HG02642 (cell line): ENCODE results near the gene OR8A1.

ENCODE experiments used
- ATAC-seq: cut with Tn5 transposase; IDR thresholded peaks from one replicate; pipeline ENCODE4 v1.9.1; 2021; ENCODE audit warnings: mild to moderate bottlenecking; ENCODE audit not compliant: unreplicated experiment, poor library complexity

The OR8A1 gene

DNA sequence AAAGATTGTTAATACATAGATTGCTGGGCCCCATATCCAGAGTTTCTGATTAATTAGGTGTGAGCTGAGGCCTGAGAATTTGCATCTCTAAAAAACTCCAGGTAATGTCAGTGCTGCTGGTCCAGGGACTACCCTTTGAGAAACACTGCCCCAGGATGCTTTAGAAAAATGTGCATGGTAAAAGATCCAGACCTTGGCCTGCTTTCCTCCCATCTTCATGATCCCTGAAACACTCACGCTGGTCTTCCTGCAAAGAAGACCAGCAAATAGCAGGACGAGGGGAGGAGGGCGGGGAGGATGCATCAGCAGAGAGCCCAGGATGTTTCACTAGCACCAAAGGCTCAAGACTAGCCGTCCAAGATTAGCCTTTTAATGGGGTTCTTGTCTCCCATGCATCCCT is at the start of gene OR8A1:
TSS of gene OR8A1 (plus strand) at position 301 of the 400 bp plus-strand sequence. CDS start 123 bp downstream, outside the sequence.
- no peak for ATAC-seq

DNA sequence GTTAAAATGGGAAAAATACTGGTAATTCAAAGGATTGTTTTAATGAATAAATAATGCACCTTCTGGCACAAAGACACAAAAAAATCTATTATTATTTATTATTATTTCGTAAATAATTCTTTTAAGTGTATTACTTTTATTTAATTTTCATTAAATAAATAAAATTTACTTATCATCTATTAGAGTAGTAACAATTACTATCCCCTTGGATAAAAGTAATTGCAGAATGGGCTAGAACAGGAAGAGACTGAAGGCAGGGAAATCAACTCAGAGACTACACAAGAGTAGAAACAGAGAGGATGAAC is 49.3 kb upstream of the OR8A1 start:
- no peak for ATAC-seq

DNA sequence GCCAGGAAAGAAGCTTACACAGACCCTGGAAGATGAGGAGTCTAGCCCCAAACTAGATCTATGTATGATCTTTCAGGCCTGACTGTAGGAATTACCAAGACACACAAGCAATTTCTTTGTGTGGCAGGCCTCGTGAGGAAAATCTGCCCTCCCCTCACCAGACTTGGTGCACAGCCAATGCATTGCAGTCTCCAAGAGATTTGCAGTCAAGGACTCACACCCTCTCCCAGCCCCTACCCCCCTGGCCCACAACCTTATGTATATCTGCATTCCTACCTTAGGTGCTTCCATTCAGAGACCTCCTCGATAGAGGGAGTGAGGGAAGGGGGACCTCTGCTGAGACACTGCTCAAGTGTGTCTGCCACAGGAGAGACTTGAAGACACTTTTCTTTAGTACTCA is 36.2 kb upstream of the OR8A1 start:
- no peak for ATAC-seq

DNA sequence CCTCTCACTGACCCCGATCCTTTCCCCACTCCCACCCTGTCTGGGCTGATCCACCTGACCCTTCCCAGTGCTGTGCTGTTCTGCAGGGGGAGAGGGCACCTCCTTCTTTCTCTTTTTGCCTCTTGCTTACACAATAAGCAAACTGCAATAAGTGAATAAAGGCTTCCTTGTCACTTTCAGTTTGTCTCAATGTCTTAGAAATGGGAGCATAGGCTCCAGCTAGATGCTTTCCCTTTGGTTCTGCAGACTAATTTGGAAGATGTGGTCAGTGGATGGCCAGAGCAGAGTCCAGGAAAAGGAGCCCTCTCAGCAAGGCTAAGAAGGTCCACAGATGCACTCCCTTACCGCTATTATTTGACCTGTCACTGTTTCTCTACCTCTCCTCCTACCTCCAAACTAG is 35.7 kb upstream of the OR8A1 start:
- ATAC-seq: no peak

DNA sequence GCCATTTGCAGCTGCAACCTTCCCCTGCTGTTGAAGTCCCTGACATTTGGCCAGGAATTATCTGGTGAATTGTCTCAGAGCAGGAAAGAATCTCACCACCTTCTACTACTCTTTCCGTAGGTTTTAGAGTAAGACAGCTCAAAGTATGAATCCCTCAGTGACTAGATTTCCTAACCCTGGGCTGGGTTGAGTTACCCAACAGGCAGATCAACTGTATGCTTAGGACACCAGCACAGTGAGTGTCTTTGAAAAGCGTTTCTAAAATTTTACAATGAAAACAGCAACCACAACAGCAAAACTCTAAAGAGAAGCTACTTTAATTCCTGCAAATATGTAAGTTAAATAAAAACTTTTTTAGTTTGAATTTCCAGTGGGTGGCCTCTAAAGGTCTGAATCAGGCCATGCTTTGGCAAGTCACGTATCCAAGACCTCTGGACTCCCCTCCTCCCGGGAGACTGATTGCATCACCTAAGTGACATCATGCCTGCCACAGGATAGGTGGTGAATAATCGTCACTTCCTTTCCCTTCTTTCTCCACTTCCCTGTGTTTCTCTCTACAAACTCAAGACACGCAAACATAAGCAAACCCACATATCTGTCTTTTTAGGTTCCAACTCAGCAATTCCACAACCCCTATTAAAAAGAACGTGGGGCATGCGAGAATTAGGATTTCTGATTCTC is 34.1 kb upstream of the OR8A1 start:
- ATAC-seq: no peak

DNA sequence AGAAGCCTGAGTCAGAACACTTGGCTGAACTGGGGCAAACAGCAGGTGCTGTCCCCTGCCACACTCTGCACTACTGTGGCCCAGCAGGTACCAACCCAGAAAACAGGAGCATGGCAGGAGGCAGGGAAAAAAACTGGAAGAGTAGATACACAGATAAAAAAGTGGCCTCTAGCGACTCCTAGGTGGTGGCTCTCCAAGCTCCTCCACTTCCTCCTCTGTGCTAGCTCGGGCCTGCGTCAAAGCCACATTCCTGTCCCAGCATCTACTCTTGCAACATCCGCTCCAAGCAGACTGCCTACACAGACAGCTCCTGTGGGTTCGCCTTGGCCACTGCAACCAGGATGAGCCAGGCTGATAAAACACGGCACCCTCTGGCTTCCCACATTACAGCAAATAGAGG is 33.3 kb upstream of the OR8A1 start:
- ATAC-seq: no peak

DNA sequence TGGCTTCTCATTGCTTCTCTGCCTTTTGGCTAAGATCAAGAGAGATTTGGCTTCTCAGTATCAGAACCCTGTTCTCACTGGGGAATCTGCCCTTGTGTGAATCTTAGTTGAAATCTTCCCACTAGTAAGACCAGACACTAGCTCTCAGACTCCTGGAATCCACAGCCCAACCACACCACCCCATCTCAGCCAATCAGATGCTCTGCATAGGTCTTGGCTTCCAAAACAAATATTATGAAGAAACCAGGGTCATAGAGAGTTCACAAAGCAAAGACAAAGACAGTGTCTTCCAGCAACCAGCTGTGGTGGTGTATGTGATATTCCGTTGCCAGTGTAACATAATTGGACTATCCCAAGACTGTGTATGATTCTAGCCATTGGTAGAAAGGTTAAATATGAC is 31.8 kb upstream of the OR8A1 start:
- ATAC-seq: no peak

DNA sequence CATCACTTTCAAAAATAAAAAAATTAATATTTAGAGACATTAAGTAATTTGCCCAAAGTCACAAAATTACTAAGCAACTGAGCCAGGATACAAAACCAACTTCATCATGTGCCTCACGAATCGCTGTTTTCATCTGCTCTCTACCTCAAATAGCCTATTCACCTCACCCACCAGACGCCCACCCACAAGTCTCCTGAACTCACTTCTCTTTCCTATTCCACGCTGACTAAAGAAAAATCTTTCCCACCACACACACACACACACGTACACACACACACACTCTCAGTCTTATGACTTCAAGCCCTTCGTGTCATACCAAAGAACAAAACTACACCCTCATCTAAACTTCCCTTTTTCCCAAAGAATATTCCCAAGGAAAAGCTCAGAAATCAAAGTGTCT is 28.6 kb upstream of the OR8A1 start:
- ATAC-seq: no peak

DNA sequence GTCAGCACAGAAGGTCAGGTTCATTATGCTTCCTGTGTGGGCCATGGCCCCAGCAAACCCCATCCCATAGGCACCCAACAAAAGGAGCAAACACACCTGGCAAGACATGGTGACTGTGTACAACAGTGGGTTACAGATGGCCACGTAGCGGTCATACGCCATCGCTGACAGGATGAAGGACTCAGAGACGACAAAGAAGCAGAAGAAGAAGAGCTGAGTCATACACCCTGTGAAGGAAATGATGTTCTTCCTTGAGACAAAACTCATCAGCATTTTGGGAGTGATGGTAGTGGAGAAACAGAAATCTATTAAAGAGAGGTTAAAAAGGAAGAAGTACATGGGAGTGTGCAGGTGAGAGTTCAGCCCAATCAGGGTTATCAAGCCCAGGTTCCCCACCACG is 26.7 kb upstream of the OR8A1 start:
- no peak for ATAC-seq

DNA sequence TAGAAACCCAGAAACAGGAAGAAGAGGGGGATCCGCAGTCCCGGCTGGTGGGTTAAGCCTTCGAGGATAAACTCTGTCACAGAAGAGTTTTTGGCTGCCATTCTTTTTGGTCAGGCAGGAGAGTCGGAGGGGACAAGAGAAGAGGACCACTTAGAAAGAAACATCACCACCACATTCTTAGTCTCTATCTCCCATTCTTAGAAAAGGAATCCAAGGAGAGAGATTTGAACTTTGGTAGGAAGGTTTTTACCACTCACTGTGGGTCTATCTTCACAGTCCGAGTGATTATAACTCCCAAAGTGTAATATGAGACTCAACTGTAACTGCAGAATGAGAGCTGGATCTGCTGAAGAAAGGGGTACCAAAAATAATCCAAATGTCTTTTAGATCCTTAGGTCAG is 26.2 kb upstream of the OR8A1 start, which contains the start of gene OR8B12:
TSS of gene OR8B12 (minus strand) at position 101 of the 400 bp plus-strand sequence. CDS start at position 101, 0 bp downstream.
- no peak for ATAC-seq

DNA sequence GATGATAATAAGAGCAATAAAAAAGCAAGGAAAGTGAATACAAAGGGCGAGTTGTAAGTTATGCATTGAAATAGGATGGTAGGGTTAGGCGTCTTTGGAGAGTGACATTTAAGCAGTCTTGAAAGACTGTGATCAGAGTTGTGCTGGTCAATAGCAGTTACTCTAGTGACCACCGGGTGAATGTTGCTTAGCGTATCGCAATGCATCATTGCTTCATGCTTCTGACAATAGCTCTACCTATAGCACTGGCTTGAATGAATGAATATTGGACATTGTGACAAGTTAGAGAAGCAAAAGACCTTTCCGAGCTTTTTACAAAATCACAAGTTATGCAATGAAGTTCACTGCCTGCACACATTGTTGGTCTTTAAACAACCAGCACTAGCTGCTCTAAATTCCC is 18.6 kb upstream of the OR8A1 start:
- ATAC-seq: no peak

DNA sequence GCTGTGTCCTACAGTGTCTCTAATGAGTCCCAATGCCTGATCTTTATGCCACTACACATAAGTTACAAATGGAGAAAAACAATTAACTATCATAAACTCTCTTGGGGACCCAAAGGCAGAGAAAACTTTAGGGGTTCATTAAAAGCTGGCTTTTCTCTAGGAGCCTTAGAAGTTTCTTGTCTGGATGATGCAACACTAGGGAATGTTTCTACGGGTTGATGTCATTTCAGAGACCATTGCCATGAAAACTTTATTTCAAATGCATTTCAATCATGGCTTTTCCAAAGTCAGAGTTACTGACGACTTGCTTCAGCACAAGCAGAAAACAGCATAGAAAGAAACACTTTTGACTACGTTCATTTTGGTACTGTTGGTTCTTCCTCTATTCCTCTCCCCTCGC is 17.8 kb upstream of the OR8A1 start:
- no peak for ATAC-seq

DNA sequence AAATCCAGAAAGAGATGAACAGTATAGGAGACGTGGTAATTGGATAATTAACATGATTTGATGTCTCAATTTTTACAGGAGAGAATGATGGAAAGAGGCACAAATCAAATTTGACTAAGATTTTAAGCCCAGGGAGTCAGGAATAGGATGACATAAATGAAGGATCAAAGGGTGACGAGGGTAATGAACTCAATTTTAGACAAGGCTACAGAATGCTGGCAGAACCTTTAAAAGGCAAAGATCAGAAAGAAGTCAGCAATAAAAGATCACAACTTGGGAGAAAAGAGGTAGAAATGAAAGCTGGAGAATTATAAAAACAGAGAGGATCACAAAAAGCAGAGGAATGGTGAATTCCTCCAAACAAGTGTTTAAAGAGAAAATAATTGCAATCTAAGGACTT is 13.0 kb upstream of the OR8A1 start:
- ATAC-seq: no peak

DNA sequence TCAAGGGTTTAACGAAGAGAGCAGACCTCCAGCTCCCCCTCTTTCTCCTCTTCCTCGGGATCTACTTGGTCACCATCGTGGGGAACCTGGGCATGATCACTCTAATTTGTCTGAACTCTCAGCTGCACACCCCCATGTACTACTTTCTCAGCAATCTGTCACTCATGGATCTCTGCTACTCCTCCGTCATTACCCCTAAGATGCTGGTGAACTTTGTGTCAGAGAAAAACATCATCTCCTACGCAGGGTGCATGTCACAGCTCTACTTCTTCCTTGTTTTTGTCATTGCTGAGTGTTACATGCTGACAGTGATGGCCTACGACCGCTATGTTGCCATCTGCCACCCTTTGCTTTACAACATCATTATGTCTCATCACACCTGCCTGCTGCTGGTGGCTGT is 363 bp downstream of the OR8A1 start:
- no peak for ATAC-seq

DNA sequence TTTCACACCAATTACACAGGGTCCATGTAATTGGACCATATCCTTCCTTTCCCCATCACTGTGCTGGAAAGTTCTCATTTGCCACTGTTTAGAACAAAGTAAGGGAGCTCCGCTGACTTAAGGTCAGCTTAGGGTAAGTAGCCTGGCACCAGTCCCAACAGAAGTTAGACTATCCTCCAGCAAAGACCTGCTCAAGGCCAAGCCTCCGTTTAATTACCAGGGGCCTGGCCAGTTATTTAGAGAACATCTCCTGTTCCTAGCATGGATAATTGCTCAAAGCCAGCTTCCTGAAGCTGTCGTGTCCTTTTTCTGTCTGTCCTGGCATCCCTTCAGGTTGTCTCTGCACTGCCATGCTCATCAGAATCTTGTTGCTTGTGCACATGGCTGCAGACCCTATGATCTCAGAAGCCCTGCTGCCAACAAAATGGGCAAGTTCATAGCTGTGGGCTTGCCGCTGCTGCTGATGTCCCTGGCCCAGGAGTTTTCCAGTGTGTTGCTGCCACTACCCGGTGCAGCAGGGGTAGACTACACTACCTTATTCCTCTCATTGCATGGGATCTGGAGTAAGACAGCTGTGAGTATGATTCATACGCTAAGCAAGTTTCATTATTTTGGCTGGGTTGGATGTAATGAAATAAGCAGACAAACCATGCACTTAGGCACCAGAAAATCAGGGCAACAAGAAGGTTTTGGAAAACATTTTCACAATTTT is 8.1 kb downstream of the OR8A1 start:
- ATAC-seq: no peak

DNA sequence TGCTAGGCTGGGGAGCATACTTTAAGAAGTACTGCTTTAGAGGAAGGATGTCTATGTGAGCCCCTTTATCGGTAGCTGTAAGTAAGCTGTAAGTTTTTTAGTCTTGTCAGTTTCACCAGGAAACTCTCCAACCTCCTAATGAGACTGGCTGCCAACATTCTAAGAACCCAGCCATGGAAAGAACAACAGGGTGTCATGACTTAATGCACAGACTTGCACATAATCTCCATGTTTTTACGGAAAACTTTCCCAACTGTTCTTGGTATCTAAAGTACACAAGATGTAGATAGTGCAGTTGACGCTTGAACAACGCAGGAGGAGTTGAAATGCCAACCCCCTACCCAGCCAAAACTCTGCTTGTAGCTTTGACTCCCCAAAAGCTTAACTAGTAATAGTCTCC is 9.0 kb downstream of the OR8A1 start:
- ATAC-seq: no peak

DNA sequence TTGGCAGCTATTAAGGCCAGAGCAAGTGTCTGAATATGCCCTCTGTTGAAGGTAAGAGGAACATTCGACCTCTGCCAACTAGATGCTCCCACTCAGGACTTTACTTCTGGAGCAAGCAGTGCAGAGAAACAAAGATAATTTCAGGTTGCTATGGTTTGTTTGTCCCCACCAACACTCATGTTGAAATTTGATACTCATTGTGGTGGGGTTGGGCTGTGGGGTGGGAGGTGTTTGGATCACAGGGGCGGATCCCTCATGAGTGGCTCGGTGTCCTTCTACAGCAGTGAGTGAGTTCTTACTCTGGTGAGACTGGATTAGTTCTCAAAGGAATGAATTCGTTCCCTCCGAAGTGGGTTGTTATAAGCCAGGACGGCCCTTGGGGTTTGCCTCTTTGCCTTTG is 12.0 kb downstream of the OR8A1 start:
- ATAC-seq: no peak

DNA sequence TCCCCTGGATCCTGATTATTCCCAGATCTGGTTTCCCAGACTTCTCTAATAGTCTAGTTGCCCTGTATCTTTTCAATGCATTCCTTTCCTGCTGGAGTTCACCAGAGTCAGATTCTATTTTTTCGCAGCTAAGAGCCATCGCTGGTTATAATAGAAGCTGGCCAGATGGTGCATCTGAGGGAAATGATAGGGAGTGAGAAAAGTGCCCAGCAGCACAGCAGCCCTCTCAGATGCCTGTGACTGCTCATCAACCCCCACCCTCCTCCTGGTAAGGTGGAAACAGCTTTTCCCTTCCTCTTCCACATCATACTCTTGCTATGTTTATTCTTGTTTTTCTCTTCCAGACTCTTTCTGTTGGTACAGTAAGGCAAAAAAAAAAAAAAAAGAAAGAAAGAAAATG is 12.8 kb downstream of the OR8A1 start:
- ATAC-seq: no peak

DNA sequence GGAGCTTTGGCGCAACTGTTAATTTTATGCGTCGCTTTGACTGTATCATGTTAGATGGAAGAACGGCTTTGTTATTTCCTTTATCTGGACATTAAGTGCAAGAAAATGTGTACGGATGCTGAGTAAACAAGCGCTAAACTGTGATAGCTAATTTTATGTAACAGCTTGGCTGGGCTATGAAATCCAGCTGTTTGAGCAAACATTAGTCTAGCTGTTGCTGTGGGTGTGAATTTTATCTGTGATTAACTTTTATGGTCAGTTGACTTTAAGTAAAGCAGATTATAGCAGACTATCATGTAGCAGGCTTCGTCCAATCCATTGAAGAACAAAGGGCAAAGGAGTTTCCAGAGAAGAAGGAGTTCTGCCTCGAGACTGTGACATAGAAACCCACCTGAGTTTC is 14.0 kb downstream of the OR8A1 start:
- ATAC-seq: no peak

DNA sequence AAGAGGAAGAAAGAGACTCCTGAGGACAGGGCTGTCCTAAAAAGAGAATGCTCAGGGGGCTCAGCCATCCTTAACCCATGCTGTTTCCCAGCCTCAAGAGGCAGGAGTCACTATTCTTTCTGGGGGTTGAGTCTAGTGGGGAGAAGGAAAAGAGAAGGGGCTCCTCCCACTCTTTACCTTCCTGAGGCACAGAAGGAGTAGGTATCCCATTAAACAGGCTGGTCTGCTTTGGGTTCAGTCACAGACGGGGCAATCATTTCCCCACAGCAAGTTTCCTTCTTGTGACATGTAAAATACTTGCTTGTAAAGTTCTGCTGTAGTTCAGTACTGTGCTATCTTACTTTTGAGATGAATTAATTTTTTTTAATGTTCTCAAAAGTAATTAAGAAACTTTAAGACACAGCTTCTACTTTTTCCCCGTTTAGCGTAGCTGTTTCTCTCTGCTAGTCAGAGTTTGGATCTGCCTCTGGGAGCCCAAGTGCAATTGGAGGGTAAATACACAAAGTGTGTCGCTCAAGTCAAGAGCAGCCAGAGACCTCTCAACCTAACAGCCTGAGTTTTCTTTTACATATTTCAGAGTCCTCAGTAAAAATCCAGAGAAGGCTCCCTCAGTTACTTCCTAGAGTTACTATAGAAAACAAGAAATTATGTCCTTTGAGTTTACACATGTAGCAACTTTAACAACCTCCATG is 15.0 kb downstream of the OR8A1 start:
- no peak for ATAC-seq

DNA sequence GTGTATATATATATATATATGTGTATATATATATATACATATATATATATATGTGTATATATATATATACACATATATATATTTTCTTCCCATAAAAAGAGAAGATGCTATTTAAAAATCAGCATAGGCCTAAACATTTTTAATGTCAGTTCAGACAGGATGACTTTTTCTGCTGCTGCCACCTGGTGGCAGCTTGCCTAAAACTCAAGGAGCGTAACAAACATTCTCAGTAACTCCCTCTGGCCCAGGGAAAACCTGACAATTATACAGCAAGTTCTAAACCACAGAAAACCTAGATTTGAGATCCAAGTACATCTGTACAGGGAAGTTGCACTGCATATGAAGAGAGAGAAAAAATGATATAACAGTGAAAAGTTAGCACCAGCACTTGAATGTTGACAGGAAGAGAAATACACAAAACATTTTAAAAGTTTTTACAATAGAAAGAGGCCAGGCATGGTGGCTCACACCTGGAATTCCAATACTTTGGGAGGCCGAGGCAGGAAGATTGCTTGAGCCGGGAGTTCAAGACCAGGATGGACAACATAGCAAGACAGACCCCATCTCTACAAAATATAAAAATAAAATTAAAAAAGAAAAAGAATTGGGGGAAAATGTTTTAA is 16.6 kb downstream of the OR8A1 start:
- ATAC-seq: no peak
